GM19467 (cell line): ENCODE results near the gene WDR26.
"Not testable (repeated sequence)": the region's sequence is repeated elsewhere in the genome, so short reads cannot be mapped to it uniquely, and the experiment has no call there.

Experiments
- ATAC-seq: cut with Tn5 transposase; IDR thresholded peaks from one replicate; pipeline ENCODE4 v1.9.1; 2021; ENCODE audit warnings: mild to moderate bottlenecking, moderate library complexity; ENCODE audit not compliant: unreplicated experiment

WDR26 gene

GRCh38 chr1:224435318-224435763 is 744 bp upstream of the WDR26 start:
- ATAC-seq, result no peak

GRCh38 chr1:224433701-224434672 is 610 bp downstream of the WDR26 start:
- ATAC-seq, result no peak

- no peak for ATAC-seq
These were observed 1.4 kb downstream of the WDR26 start for GRCh38 chr1:224433041-224433691.

GRCh38 chr1:224432672-224433040 is 1.9 kb downstream of the WDR26 start:
- ATAC-seq, result no peak

- no peak for ATAC-seq
These were observed 2.5 kb downstream of the WDR26 start for GRCh38 chr1:224432146-224432545.

GRCh38 chr1:224431726-224432125 is 2.9 kb downstream of the WDR26 start:
- ATAC-seq, result no peak

- ATAC-seq, result peak; percentile 29
These were observed 4.0 kb downstream of the WDR26 start for GRCh38 chr1:224430511-224431113.

GRCh38 chr1:224429616-224430326 is 4.8 kb downstream of the WDR26 start:
- ATAC-seq, result no peak

- ATAC-seq, result not testable (repeated sequence)
These were observed 5.9 kb downstream of the WDR26 start for GRCh38 chr1:224428713-224429112.

GRCh38 chr1:224427346-224427745 is 7.3 kb downstream of the WDR26 start:
- ATAC-seq, result no peak

- not testable (repeated sequence) for ATAC-seq
These were observed 7.7 kb downstream of the WDR26 start for GRCh38 chr1:224426869-224427268.

GRCh38 chr1:224425279-224425884 is 9.2 kb downstream of the WDR26 start:
- no peak for ATAC-seq

GRCh38 chr1:224420106-224420505 is 14.5 kb downstream of the WDR26 start:
- no peak for ATAC-seq

GRCh38 chr1:224411766-224412165 is 22.8 kb downstream of the WDR26 start:
- ATAC-seq, result no peak

GRCh38 chr1:224408294-224408590 is 26.4 kb downstream of the WDR26 start:
- no peak for ATAC-seq

GRCh38 chr1:224407571-224408293 is 26.9 kb downstream of the WDR26 start:
- ATAC-seq, result no peak

- no peak for ATAC-seq
These were observed 28.4 kb downstream of the WDR26 start for GRCh38 chr1:224406216-224406615.

- ATAC-seq, result no peak
These were observed 29.0 kb downstream of the WDR26 start for GRCh38 chr1:224405604-224405970.

GRCh38 chr1:224404916-224405603 is 29.5 kb downstream of the WDR26 start:
- no peak for ATAC-seq
